HG03520 (cell line): Measurements from ENCODE around the gene SEPTIN12.
"Not testable (repeated sequence)": the region's sequence is repeated elsewhere in the genome, so short reads cannot be mapped to it uniquely, and the experiment has no call there.

ENCODE experiments used
- ATAC-seq: cut with Tn5 transposase; IDR thresholded peaks from one replicate; pipeline ENCODE4 v1.9.1; 2021; ENCODE audit warnings: mild to moderate bottlenecking, moderate library complexity; ENCODE audit not compliant: unreplicated experiment

SEPTIN12 gene

DNA sequence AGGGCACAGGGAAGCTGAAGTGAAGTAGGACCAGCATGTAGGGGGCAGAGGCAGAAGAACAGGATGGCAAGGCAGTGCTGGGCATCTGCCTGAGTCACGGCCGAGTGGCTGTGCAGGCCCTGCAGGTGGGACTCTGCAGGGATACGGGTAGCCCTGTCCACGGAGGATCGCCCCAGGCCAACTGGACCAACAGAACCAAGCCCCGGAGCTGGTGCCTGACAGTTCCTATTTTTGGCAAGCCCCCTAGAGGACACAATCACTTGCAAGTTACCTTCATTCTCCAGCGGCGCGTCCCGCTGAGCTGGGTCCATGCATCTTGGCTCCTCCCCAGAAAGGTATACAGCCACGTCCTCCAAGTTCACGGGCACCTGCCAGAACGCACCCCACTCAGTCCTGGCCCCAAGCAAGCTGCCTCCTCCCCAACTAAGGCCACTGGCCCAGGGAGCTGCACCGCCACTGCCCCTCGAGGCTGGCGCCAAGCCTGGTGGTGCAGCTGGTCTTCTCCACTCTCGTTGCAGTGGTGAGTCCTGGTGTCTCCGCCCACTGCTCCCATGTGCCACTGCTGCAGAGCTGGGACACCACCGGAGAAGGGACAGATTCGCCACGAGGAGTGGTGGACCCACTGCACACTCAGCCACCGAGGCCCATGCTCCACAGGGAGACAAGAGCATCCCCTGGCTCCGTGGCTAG lies 27.8 kb downstream of the SEPTIN12 start:
- ATAC-seq, result no peak

GRCh38 chr16:4755687-4756086 lies 32.5 kb downstream of the SEPTIN12 start:
- no peak for ATAC-seq

GRCh38 chr16:4754865-4755264 lies 33.3 kb downstream of the SEPTIN12 start:
- ATAC-seq, result no peak

- ATAC-seq, result no peak
Measured at GRCh38 chr16:4753227-4753626, 34.9 kb downstream of the SEPTIN12 start.

DNA sequence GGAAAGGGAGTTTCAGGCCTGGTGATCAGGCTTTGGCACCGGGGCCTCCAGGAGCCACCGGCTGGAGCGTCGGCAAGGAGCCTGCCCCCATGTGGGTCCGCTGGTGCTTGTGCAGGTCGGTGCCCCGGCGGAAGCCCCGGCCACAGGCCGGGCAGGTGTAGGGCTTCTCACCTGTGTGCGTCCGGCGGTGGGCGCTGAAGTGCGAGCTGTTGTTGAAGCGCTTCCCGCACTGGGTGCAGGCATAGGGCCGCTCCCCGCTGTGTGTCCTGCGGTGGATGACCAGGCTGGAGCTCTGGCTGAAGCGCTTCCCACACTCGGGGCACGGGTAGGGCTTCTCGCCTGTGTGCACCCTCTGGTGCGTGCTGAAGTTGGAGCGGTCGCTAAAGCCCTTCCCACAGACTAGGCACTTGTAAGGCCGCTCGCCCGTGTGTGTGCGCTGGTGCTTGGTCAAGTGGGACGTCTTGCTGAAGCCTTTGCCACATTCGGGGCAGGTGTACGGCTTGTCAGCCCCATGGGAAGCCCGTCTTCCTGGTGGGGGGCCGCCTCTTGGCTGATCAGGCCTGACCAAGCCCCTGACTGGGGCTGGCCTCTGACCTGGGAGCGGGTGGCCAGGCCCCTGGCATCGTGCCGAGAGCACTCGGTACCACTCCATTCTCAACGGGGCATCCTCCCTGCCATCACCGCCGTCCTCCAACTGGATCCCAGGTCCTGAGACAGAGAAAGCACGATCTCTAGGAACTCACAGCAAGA lies 35.6 kb downstream of the SEPTIN12 start:
- ATAC-seq, result no peak

- no peak for ATAC-seq
Measured at GRCh38 chr16:4750896-4751295, 37.2 kb downstream of the SEPTIN12 start.

- no peak for ATAC-seq
Measured at GRCh38 chr16:4749700-4750257, 38.4 kb downstream of the SEPTIN12 start.

GRCh38 chr16:4748682-4749411 lies 39.3 kb downstream of the SEPTIN12 start:
- ATAC-seq, result no peak

- no peak for ATAC-seq
Measured at GRCh38 chr16:4747906-4748681, 40.1 kb downstream of the SEPTIN12 start.

GRCh38 chr16:4746991-4747574 lies 41.1 kb downstream of the SEPTIN12 start:
- ATAC-seq, result no peak

DNA sequence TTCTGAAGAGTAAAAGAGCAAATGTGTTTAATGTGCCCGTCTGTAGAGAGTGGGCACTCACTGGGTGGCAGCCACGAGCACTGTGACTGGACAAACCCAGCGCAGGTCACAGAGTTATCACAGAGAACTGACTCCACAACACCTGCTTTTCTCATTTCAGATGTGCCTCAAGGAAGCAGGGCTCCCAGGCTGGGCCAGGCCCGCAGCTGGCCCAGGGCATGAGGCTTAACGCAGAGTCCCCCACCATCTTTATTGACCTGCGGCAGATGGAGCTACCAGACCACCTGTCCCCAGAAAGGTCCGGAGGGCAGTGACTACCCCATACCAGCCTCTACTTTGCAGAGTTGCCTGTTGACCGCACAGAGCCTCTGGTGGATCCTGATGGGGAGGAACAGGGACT lies 41.9 kb downstream of the SEPTIN12 start:
- ATAC-seq, result no peak

- ATAC-seq, result no peak
Measured at GRCh38 chr16:4745274-4745569, 42.9 kb downstream of the SEPTIN12 start.

GRCh38 chr16:4744555-4745273 lies 43.4 kb downstream of the SEPTIN12 start:
- no peak for ATAC-seq

DNA sequence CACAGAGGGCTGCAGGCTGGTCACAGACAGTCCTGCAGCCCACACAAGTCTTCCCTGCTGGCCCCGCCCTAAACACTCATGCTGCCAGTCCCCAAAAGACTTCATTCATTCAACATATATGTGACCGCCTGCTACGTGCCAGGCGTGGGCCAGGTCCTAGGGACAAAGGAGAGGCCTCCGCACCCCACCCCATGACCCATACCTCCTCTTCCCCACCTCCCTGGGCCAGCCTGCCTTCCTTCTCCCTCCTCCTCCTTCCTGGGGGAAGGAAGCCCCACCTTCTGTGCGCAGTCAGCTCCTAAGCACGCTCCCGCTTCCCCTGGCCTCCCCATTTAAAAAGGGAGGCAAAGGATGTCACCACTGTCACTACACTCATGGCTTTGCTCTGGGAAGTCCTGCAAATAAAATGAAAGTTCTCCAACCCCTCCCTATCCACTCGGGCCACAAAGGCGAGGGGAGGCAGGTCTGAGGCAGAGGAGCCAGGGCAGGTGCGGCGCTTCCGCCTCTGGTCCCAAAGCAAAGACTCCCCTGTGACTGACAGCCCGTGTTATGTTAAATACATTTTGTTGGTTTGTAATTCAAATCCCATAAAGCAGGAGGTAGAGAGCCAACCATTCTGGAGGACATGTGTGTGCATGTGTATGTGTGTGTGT lies 44.8 kb downstream of the SEPTIN12 start:
- no peak for ATAC-seq

DNA sequence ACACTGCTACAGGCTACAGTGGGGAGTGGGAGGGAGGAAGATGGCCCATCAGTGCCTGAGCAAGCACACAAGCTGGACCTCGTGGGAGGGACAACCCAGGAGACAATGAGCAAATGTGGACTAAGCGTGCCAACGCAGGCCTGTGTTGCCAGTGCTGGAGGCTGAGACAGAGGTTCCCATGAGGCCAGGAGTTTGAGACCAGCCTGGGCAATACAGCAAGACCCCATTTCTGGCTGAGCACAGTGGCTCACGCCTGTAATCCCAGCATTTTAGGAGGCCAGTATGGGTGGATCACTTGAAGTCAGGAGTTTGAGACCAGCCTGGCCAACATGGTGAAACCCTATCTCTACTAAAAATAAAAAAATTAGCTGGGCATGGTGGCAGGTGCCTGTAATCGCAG lies 49.8 kb downstream of the SEPTIN12 start:
- not testable (repeated sequence) for ATAC-seq

- ATAC-seq, result no peak
Measured at GRCh38 chr16:4737545-4737944, 50.6 kb downstream of the SEPTIN12 start.

DNA sequence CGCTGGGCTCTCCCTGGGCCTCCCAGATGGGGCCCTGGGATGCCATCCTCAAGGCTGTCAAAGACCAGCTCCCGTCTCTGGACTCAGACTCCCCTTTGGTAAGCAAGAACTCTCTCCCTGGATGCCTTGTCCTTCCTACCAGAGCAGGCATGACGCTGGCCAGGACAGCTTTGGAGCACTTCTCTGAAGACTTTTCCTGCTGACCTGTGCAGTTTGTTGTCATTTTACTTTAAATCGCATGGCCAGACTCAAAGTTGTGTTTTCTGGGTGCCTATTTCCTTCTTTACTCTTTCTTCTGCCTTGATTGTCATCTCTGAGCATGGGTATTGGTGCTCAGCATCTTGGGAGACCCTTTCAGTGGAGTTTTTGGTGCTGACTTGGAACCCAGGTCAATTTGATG lies 51.6 kb downstream of the SEPTIN12 start:
- ATAC-seq, result no peak

DNA sequence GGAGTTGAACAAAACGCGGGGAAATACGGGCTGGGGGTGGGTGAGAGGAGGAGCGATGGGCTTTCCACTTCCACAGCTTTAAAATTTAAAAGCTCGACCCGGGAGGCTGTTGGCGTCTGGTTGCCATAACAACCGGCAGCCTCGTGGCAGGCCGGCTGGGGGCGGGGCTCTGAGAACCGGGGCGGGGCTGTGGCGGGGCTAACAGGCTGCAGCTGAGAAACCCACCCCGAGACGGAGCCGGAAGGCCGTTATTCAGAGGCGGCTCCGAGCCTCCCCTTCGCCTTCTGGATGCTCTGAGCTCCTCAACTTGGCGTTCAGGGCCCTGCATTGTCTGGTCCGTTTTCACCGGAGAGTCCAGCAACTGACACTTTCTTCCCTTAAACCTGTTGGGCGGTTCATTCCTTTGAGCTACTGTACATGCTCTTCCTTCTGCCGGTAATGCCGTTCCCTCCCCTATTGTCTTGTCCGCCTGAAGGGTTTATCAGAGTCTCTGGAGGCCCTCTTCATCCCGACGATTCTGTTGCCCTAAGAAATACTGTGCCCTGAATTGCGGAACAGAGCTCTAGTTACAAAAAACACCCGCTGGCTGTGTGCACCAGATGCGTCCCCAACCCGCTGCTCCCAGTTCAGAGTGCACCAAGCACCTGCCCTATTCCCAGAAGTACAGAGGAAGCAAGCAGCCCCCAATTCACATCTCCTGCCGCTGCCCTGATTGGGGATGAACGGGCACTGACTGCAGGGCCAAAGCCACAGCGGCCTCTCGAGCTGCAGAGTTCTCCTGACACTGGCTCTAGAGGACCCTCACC lies 53.2 kb downstream of the SEPTIN12 start:
- ATAC-seq, result peak; percentile 35
